Heart right ventricle (tissue), 16 donors: ENCODE measurements around the gene CARD10. TPM values are rescaled to one million over a fixed set of nuclear protein-coding genes. Genes with fewer than 3 reads are reported as not detected.

Experiments used
- ATAC-seq, 8 donors: fragments of 200-7000 bp; cut with Tn5 transposase; one replicate each; pipeline ENCODE4 v1.9.1; 2020; ENCODE audit warnings: mild to moderate bottlenecking in 8 of 8, moderate library complexity in 8 of 8, moderate number of reproducible peaks in 1 of 8
- DNase-seq, 2 donors: peaks; one replicate each; pipeline ENCODE4 v3.0.0-alpha.2; 2020
- H3K27ac ChIP-seq, 10 donors: fragments of 200-600 bp; sonication (generic) in 2 of 10; one replicate each; pipeline versions ENCODE4 v1.5.0 to v1.8.0; 2020 to 2022; ENCODE audit warnings: mild to moderate bottlenecking in 3 of 10
- H3K27me3 ChIP-seq, 7 donors: fragments of 200-600 bp; one replicate each; pipeline ENCODE4 v1.8.0; 2021 to 2022; ENCODE audit warnings: mild to moderate bottlenecking in 2 of 7
- H3K36me3 ChIP-seq, 9 donors: fragments of 200-600 bp; sonication (generic) in 1 of 9; one replicate each; pipeline versions ENCODE4 v1.5.0 to v1.8.0; 2020 to 2022; ENCODE audit warnings: mild to moderate bottlenecking in 2 of 9
- H3K4me1 ChIP-seq, 9 donors: fragments of 200-600 bp; sonication (generic) in 1 of 9; one replicate each; pipeline versions ENCODE4 v1.5.0 to v1.8.0; 2020 to 2022; ENCODE audit warnings: mild to moderate bottlenecking in 4 of 9
- H3K4me3 ChIP-seq, 10 donors: fragments of 200-600 bp; sonication (generic) in 2 of 10; one replicate each; pipeline versions ENCODE4 v1.5.0 to v1.8.0; 2020 to 2022; ENCODE audit warnings: mild to moderate bottlenecking in 7 of 10, moderate library complexity in 2 of 10
- H3K9me3 ChIP-seq, 11 donors: fragments of 200-600 bp in 10 of 11; sonication (generic) in 2 of 11; one replicate each; pipeline versions ENCODE4 v1.5.0 to v1.8.0; 2013 to 2022; ENCODE audit warnings: mild to moderate bottlenecking in 2 of 11, control low read depth in 1 of 11, moderate library complexity in 1 of 11
- CTCF ChIP-seq, 9 donors: fragments of 200-600 bp; sonication (generic) in 2 of 9; IDR thresholded peaks; one replicate each; pipeline versions ENCODE4 v1.5.0 to v1.8.0; 2021 to 2022; ENCODE audit warnings: antibody characterized with exemption in 9 of 9, mild to moderate bottlenecking in 5 of 9, moderate library complexity in 1 of 9
- WGBS, 2 donors: extraction: QIAGEN DNeasy Blood & Tissue Kit; methylation state at CpG; one replicate each; pipeline ENCODE4 v1.1.7; 2013; ENCODE audit warnings: inconsistent platforms in 1 of 2; 5-methylcytosine and 5-hydroxymethylcytosine counted together
- intact Hi-C, 10 donors: fragments of 100-400 bp; cut with DNase I; formaldehyde crosslinking; loops; one replicate each; pipeline versions ENCODE4 v1.11.1 to v1.14.2; 2022
- polyA plus RNA-seq, 2 donors: library from polyadenylated mRNA; stranded (reverse); fragments of 200-250 nt; gene quantifications; one replicate each; pipeline ENCODE4 v1.2.3, GENCODE V29; 2013
- total RNA-seq, 10 donors: library from RNA; stranded (reverse); fragmentation: NEBNext Ultra II Directional in 3 of 10; extraction: Animal tissue kit (Norgen Biotek cat#: 25700) in 3 of 10; gene quantifications; one replicate each; pipeline versions ENCODE4 v1.2.1 to v1.2.4, GENCODE V29; 2021 to 2023
- donor health status: Arrhythmogenic right ventricular cardiomyopathy.
- donor health status: ischemic (EF 13 %, LVEDD 7.1; RV severe dilation, severe dysfunction).
- donor health status: healthy with polysubstance abuse.
- donor health status: DM: no; HTN: yes; CAD: no.
- donor health status: DM: no; HTN: no; CAD: no.
- donor health status: ischemic (EF 25% LVEDD 6.9; RV normal size, moderate dysfunction).
- donor health status: ischemic (EF 25% LVEDD 5.7; RV mildly dilated, moderate dysfunction).
- donor health status: healthy.
- donor health status: DM: yes; HTN: yes; CAD: no.
- donor health status: Ischemic cardiomyopathy.
- donor health status: ischemic (EF 35%, LVEDD 5.7; RV mildly dilated, moderate dysfunction).
- donor health status: nonischemic (EF 11% LVEDD 7.7; RV severe dilation, severe dysfunction).
- donor health status: DM: yes; HTN: yes; CAD: no.
- donor health status: PGD.
- donor health status: ischemic (EF 29% LVEDD 5.4; RV normal size, mild dysfunction).
- donor health status: nonischemic (EF 23%, LVEDD 6.1; RV moderate dilation, normal function).

CARD10 gene
- total and polyA plus RNA-seq, 12 donors, result 7.4 to 14.8 (median 8.9) TPM

- Histone ChIP-seq H3K27me3 (peaks cover 0 to 6% (median 0%) of the 10 kb centered on the region in 7 donors), H3K27ac (peak overlapping the region in 7 of 10 donors; percentile 13 to 89 (median 58)), H3K4me1 (peaks cover 17 to 98% (median 69%) of the 10 kb centered on the region in 9 donors), H3K9me3 (no peaks in the 10 kb centered on the region), H3K36me3 (peaks cover 0 to 50% (median 4%) of the 10 kb centered on the region in 9 donors), H3K4me3 (no peak overlapping the region)
- intact Hi-C loops, result no loop called here
- ATAC-seq (no peak), DNase-seq (no peak)
- whole genome bisulfite sequencing, 2 donors, result 78 to 81% methylated on average over 14 of the region's 14 CpGs
- no peak for TF ChIP-seq CTCF (IDR thresholded peaks at IDR 0.05)
Observed at GRCh38 chr22:37505989-37506388, 13.2 kb downstream of the CARD10 start.

GRCh38 chr22:37505565-37505964, 13.7 kb downstream of the CARD10 start:
- Histone ChIP-seq H3K4me3 (no peak overlapping the region), H3K4me1 (peaks cover 15 to 98% (median 72%) of the 10 kb centered on the region in 9 donors), H3K36me3 (peaks cover 0 to 50% (median 4%) of the 10 kb centered on the region in 9 donors), H3K9me3 (no peaks in the 10 kb centered on the region), H3K27ac (peak overlapping the region in 7 of 10 donors; percentile 13 to 89 (median 58)), H3K27me3 (peaks cover 0 to 10% (median 0%) of the 10 kb centered on the region in 7 donors)
- DNase-seq (no peak), ATAC-seq (no peak)
- WGBS, 2 donors, result 92 to 94% methylated on average over 4 of the region's 4 CpGs
- intact Hi-C loops, result no loop called here
- no peak for TF ChIP-seq CTCF (IDR thresholded peaks at IDR 0.05)

- DNase-seq, result no peak
- WGBS, 2 donors, result 98 to 100% methylated on average over 4 of the region's 4 CpGs
- peaks cover 10 to 98% (median 72%) of the 10 kb centered on the region in 9 donors for H3K4me1 ChIP-seq
- ATAC-seq, result no peak
- peaks cover 0 to 56% (median 4%) of the 10 kb centered on the region in 9 donors for H3K36me3 ChIP-seq
- peaks cover 0 to 14% (median 0%) of the 10 kb centered on the region in 7 donors for H3K27me3 ChIP-seq
- peak overlapping the region; percentile 50 to 89 (median 82) for H3K27ac ChIP-seq
- intact Hi-C loops, result no loop called here
- H3K4me3 ChIP-seq, result no peak overlapping the region
- TF ChIP-seq CTCF (IDR thresholded peaks at IDR 0.05), result no peak
- H3K9me3 ChIP-seq, result no peaks in the 10 kb centered on the region
Observed at GRCh38 chr22:37504964-37505363, 14.3 kb downstream of the CARD10 start.

GRCh38 chr22:37503850-37504249, 15.4 kb downstream of the CARD10 start:
- 48% methylated on average over 11 of the region's 11 CpGs for WGBS, 2 donors
- DNase-seq (no peak), ATAC-seq (peak in 2 of 8 donors; percentile 13 to 34)
- peaks cover 9 to 100% (median 68%) of the 10 kb centered on the region in 9 donors for H3K4me1 ChIP-seq
- H3K27me3 ChIP-seq, result peaks cover 0 to 14% (median 0%) of the 10 kb centered on the region in 7 donors
- TF ChIP-seq CTCF (IDR thresholded peaks at IDR 0.05), result no peak
- H3K27ac ChIP-seq, result peak overlapping the region; percentile 50 to 89 (median 84)
- peaks cover 0 to 66% (median 4%) of the 10 kb centered on the region in 9 donors for H3K36me3 ChIP-seq
- H3K9me3 ChIP-seq, result no peaks in the 10 kb centered on the region
- intact Hi-C loops, result no loop called here
- H3K4me3 ChIP-seq, result no peak overlapping the region
